Neural crest cell (in vitro differentiated cells): ENCODE measurements around the gene PEMT. TPM values are rescaled to one million over a fixed set of nuclear protein-coding genes. Genes with fewer than 3 reads are reported as not detected.

Source experiments
- DNase-seq: peaks from one replicate; pipeline ENCODE4 v3.0.0; 2021; ENCODE audit warnings: low read depth, mixed read lengths, low spot score
- H3K27ac Mint-ChIP-seq: one replicate; pipeline ENCODE4 v1.8.0; 2021; ENCODE audit warnings: mild to moderate bottlenecking, mixed read lengths; ENCODE audit not compliant: unreplicated experiment
- H3K27me3 Mint-ChIP-seq: 2 replicates; pipeline ENCODE4 v1.8.0; 2021; ENCODE audit warnings: low read depth, mild to moderate bottlenecking, mixed read lengths
- H3K36me3 Mint-ChIP-seq: 2 replicates; pipeline ENCODE4 v1.8.0; 2021; ENCODE audit warnings: low read depth, mild to moderate bottlenecking, mixed read lengths
- H3K4me1 Mint-ChIP-seq: 2 replicates; pipeline ENCODE4 v1.8.0; 2021; ENCODE audit warnings: mixed read lengths
- H3K4me3 Mint-ChIP-seq: one replicate; pipeline ENCODE4 v1.8.0; 2021; ENCODE audit warnings: mild to moderate bottlenecking, mixed read lengths
- H3K9me3 Mint-ChIP-seq: 2 replicates; pipeline ENCODE4 v1.8.0; 2021; ENCODE audit warnings: mixed read lengths
- CTCF ChIP-seq: fragments of 200-600 bp; sonication (generic); conservative IDR thresholded peaks from 2 replicates; pipeline ENCODE4 v1.5.0; 2021; ENCODE audit warnings: antibody characterized with exemption, mild to moderate bottlenecking
- total RNA-seq: library from RNA; stranded (reverse); gene quantifications from 2 replicates; pipeline ENCODE4 v1.2.1, GENCODE V29; 2021

Gene PEMT
- total RNA-seq, 1 donor from 2014 or later = 43.0 TPM

GRCh38 chr17:17579691-17580090, 11.8 kb downstream of the PEMT start:
- no peak for DNase-seq
- Mint-ChIP-seq H3K27me3 (no peaks in the 10 kb centered on the region), H3K4me3 (no peak overlapping the region), H3K9me3 (no peaks in the 10 kb centered on the region), H3K27ac (no peak overlapping the region), H3K36me3 (no peaks in the 10 kb centered on the region), H3K4me1 (peaks cover 4% of the 10 kb centered on the region)
- TF ChIP-seq CTCF = no peak

- TF ChIP-seq CTCF = no peak
- no peak for DNase-seq
- Mint-ChIP-seq H3K27me3 (no peaks in the 10 kb centered on the region), H3K27ac (no peak overlapping the region), H3K4me1 (peaks cover 4% of the 10 kb centered on the region), H3K9me3 (no peaks in the 10 kb centered on the region), H3K36me3 (no peaks in the 10 kb centered on the region), H3K4me3 (no peak overlapping the region)
Measured at GRCh38 chr17:17577373-17577772, 14.1 kb downstream of the PEMT start.

GRCh38 chr17:17576772-17577234, 14.7 kb downstream of the PEMT start:
- H3K27me3 Mint-ChIP-seq = no peaks in the 10 kb centered on the region
- H3K36me3 Mint-ChIP-seq = no peaks in the 10 kb centered on the region
- peaks cover 4% of the 10 kb centered on the region for H3K4me1 Mint-ChIP-seq
- H3K27ac Mint-ChIP-seq = peak overlapping the region; percentile 6
- TF ChIP-seq CTCF = no peak
- DNase-seq = no peak
- H3K4me3 Mint-ChIP-seq = no peak overlapping the region
- no peaks in the 10 kb centered on the region for H3K9me3 Mint-ChIP-seq

GRCh38 chr17:17575360-17576251, 15.9 kb downstream of the PEMT start:
- DNase-seq = no peak
- no peak for TF ChIP-seq CTCF
- no peak overlapping the region for H3K27ac Mint-ChIP-seq
- no peaks in the 10 kb centered on the region for H3K4me1 Mint-ChIP-seq
- no peaks in the 10 kb centered on the region for H3K27me3 Mint-ChIP-seq
- no peaks in the 10 kb centered on the region for H3K36me3 Mint-ChIP-seq
- no peaks in the 10 kb centered on the region for H3K9me3 Mint-ChIP-seq
- H3K4me3 Mint-ChIP-seq = no peak overlapping the region

- no peaks in the 10 kb centered on the region for H3K27me3 Mint-ChIP-seq
- H3K4me3 Mint-ChIP-seq = no peak overlapping the region
- no peak for DNase-seq
- TF ChIP-seq CTCF = no peak
- H3K27ac Mint-ChIP-seq = peak overlapping the region; percentile 19
- H3K36me3 Mint-ChIP-seq = no peaks in the 10 kb centered on the region
- H3K4me1 Mint-ChIP-seq = no peaks in the 10 kb centered on the region
- H3K9me3 Mint-ChIP-seq = no peaks in the 10 kb centered on the region
Measured at GRCh38 chr17:17573912-17574311, 17.6 kb downstream of the PEMT start.
